Right atrium auricular region (tissue), 2 donors: ENCODE data around the gene TMEM183A. TPM values are rescaled to one million over a fixed set of nuclear protein-coding genes. Genes with fewer than 3 reads are reported as not detected.

Source experiments
- DNase-seq: peaks from one replicate; pipeline ENCODE4 v3.0.0-alpha.2; 2019; ENCODE audit warnings: low spot score
- H3K27ac ChIP-seq, 2 donors: fragments of 200-600 bp; sonication (generic); 1 replicate in 1 of 2; 2 replicates in 1 of 2; pipeline ENCODE4 v1.5.1; 2016 to 2019
- H3K27me3 ChIP-seq, 2 donors: fragments of 200-600 bp; sonication (generic); one replicate each; pipeline versions ENCODE4 v1.5.1 to v1.6.0; 2017 to 2019
- H3K36me3 ChIP-seq: fragments of 200-600 bp; sonication (generic); one replicate; pipeline ENCODE4 v1.5.1; 2016
- H3K4me1 ChIP-seq, 2 donors: fragments of 200-600 bp; sonication (generic); one replicate each; pipeline versions ENCODE4 v1.5.1 to v1.6.0; 2017 to 2019
- H3K4me3 ChIP-seq, 2 donors: fragments of 200-600 bp; sonication (generic); 1 replicate in 1 of 2; 2 replicates in 1 of 2; pipeline ENCODE4 v1.5.1; 2017 to 2019; ENCODE audit warnings: mild to moderate bottlenecking in 1 of 2, moderate library complexity in 1 of 2
- H3K9me3 ChIP-seq, 2 donors: fragments of 200-600 bp; sonication (generic); one replicate each; pipeline ENCODE4 v1.5.1; 2019
- CTCF ChIP-seq, 2 donors: fragments of 200-600 bp; sonication (generic); IDR thresholded peaks; one replicate each; pipeline ENCODE4 v1.5.1; 2019; ENCODE audit warnings: antibody characterized with exemption in 2 of 2
- total RNA-seq, 2 donors: library from RNA; depleted of rRNA; stranded (reverse); fragments of >200 nt; gene quantifications; one replicate each; pipeline ENCODE4 v1.1.0, GENCODE V29; 2016

The TMEM183A gene
- total RNA-seq, 2 donors from 2014 or later = 29.6 to 39.1 TPM

DNA sequence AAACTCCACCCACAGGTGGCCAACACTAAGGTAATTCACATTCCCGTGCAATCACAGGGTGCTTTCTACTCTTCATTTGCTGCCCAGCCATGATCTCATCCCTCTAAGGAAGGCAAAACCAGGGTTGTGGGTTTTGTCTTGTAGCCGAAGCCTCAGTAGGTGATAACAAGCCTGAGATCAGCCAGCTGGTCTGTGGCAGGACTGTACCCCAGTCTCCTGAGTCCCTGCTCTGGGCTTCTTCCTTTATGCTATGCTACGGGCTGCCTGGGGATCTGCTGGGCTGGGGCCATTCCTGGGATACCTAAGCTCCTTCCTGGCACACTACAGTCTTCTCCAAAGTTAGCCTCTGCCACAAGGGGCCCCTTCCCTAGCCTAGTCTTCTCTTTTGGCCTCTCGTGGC, 29.0 kb downstream of the TMEM183A start:
- Histone ChIP-seq H3K36me3 (no peaks in the 10 kb centered on the region), H3K27me3 (no peaks in the 10 kb centered on the region), H3K27ac (peak overlapping the region; percentile 81 to 91), H3K4me1 (peaks cover 0 to 55% of the 10 kb centered on the region in 2 donors), H3K9me3 (no peaks in the 10 kb centered on the region), H3K4me3 (no peak overlapping the region)
- peak; percentile 44 for DNase-seq
- no peak for TF ChIP-seq CTCF (IDR thresholded peaks at IDR 0.05)

DNA sequence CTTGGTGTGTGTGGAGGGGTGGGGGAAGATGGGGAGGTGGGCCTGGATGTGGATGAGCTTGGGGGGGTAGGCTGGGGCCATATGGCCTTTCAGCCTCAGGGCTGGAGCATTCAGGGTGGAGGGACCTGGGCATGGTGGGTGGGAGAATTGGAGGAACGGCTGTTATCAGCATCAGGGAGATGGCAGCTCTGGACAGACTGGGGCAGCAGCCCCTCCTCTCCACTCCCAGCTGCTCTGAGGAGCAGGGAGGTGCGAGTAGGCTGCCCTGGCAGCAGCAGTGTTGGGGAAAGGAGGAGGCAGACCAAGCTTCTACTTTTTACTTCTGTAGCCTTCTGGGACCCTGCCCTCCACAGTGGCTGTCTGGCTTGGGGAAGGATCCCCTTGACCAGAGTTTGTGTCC, 29.4 kb downstream of the TMEM183A start:
- DNase-seq = peak; percentile 36
- Histone ChIP-seq H3K36me3 (no peaks in the 10 kb centered on the region), H3K4me3 (no peak overlapping the region), H3K9me3 (no peaks in the 10 kb centered on the region), H3K27ac (peak overlapping the region; percentile 81 to 91), H3K4me1 (peaks cover 0 to 55% of the 10 kb centered on the region in 2 donors), H3K27me3 (no peaks in the 10 kb centered on the region)
- TF ChIP-seq CTCF (IDR thresholded peaks at IDR 0.05) = no peak

DNA sequence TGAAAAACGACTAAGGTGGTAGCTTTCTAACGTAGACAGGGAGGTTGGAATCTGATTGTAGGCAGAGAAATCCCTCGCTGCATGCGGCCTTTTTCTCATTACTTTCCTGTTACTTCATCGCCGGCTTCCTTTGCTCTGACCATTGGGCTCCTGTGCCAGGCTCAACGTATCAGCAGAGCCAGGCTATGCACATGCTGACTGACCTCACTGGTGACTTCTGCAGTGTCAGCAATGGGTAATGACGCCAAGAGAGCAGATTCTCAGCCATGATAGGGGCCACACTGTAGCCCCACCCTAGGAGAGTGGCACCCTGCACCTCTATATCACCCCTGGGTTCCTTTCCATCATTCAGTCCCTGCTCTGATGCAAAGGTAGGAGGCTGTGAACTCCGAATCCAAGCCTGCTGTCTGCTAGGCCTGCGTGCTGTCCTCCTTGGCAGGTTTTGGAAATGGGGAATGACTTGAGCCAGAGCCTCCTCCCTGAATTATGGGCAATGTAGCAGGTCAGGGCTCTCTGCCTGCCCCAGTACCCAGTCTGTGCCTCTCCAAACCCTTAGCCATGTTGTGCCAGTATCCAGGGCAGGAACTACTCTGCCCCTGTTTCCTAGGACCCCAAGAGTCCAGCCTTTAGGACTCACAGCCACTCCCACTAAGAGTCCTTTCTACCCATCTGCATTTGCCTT, 30.5 kb downstream of the TMEM183A start:
- H3K4me1 ChIP-seq = peaks cover 0 to 55% of the 10 kb centered on the region in 2 donors
- TF ChIP-seq CTCF (IDR thresholded peaks at IDR 0.05) = no peak

DNA sequence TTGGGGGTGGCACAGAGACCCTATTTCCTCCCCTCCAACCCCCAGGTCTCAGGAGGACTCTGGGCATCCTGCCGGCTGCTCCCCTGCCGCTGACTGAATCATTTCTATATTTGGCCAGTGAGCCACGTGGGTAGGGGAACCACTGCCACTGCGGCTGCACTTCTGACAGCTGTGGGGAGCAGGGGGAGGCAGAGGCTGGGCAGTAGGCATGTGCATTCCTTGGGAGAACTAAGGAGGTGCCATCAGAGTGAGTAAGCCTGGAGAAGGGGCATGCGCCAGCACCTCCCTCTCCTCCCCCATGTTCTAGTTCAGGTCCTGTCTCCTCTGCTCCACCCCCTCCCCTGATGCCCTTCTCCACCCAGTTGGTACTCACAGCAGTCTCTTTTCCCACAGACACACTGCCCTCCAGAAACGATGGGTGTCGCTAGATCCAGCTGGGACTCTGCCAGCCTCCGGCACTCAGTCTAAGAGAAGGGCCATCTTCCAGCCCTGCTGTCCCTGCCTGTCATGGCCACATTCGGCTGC, 31.1 kb downstream of the TMEM183A start:
- Histone ChIP-seq H3K9me3 (no peaks in the 10 kb centered on the region), H3K36me3 (no peaks in the 10 kb centered on the region), H3K27ac (peak overlapping the region; percentile 81 to 91), H3K27me3 (no peaks in the 10 kb centered on the region), H3K4me3 (no peak overlapping the region), H3K4me1 (peaks cover 0 to 55% of the 10 kb centered on the region in 2 donors)
- no peak for TF ChIP-seq CTCF (IDR thresholded peaks at IDR 0.05)
- DNase-seq = peak; percentile 77

More for the DNA sequence above, 30.5 kb downstream of the TMEM183A start:
- H3K27ac ChIP-seq = peak overlapping the region; percentile 81 to 91
- no peaks in the 10 kb centered on the region for H3K9me3 ChIP-seq
- no peak for DNase-seq
- H3K4me3 ChIP-seq = no peak overlapping the region
- no peaks in the 10 kb centered on the region for H3K36me3 ChIP-seq
- H3K27me3 ChIP-seq = no peaks in the 10 kb centered on the region

DNA sequence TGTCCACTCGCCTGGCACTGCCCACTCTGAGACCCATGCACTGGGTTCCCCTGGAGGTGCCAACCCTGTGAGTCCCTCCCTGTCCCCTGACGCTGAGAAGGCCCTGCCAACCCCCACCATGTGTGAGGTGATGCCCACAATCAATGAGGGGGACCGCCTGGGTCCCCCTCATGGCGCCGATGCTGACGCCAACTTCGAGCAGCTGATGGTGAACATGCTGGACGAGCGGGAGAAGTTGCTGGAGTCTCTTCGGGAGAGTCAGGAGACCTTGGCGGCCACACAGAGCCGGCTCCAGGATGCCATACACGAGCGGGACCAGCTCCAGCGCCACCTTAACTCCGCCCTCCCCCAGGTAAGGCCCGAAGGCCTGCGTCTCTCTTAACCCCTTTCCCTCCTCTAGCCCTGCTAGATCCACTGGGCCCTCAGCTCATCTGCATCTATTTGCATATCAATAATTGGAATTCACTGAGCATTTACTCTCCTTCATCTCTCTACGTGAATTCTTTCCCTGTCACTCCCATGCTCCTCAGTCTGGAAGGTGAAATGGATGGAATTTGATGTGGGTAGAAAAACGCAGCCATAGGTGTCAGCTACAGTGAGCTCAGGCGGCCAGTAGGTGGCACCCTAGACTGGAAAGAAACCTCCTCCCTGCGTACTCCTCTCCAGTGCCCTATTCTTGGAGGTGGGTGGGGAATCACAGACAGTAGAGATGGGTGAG, 31.9 kb downstream of the TMEM183A start:
- TF ChIP-seq CTCF (IDR thresholded peaks at IDR 0.05) = peak; percentile 88 to 91
- Histone ChIP-seq H3K36me3 (no peaks in the 10 kb centered on the region), H3K9me3 (no peaks in the 10 kb centered on the region), H3K27me3 (no peaks in the 10 kb centered on the region), H3K4me1 (peaks cover 0 to 55% of the 10 kb centered on the region in 2 donors), H3K4me3 (no peak overlapping the region), H3K27ac (peak overlapping the region; percentile 81 to 91)
- peak; percentile 72 for DNase-seq
